ENCODE measurements around the gene PTPRZ1. TPM values are rescaled to one million over a fixed set of nuclear protein-coding genes. Genes with fewer than 3 reads are reported as not detected.

PTPRZ1 gene
- total RNA-seq, 1 donor from 2014 or later = 1.9 TPM

DNA sequence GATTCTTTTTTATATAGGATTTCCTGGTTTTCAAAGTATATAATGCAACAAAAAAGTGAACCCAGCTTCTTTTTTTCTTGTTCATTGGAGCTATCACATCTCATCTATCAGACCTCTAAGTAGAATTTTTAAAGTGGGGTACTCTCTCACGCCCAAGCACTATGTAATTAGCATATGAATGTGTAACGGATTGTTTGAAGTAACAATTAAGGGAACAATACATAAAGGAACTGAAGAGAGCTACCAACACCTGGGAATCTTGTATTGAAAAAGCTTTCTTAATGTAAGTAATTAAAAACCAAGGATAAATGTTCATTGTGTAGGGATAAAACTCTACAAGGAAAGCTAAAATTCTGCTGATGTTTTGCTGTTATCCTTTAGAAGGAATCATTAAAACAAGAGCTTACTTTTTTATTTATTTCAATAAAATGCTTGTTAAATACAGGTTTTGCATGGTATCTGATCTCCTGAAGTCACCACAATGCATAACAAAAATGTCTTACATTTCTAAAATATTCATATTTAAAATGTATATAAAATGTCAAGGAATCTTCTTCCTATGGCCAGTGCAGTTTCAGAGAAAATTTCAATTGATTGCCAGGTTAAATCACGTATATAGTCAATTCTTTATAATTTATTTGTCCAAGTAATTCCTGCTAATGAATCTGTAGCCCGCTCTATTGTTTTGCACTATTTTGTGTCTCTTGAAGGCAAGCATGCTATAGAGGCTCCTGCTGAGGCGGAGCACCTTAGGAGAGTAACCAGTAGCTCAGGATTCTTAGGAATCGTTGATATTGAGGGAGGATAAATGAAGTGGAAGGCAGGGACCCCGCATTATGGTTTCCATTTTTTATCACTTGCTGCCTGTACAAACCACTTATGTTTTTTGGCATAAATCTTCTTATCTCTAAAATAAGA, 51.6 kb downstream of the PTPRZ1 start:
- H3K4me3 ChIP-seq = no peak overlapping the region
- intact Hi-C loops (cut with DNase I) = no loop called here
- no peak for DNase-seq
- H3K27ac ChIP-seq = no peak overlapping the region
- TF ChIP-seq, protein P1, sequence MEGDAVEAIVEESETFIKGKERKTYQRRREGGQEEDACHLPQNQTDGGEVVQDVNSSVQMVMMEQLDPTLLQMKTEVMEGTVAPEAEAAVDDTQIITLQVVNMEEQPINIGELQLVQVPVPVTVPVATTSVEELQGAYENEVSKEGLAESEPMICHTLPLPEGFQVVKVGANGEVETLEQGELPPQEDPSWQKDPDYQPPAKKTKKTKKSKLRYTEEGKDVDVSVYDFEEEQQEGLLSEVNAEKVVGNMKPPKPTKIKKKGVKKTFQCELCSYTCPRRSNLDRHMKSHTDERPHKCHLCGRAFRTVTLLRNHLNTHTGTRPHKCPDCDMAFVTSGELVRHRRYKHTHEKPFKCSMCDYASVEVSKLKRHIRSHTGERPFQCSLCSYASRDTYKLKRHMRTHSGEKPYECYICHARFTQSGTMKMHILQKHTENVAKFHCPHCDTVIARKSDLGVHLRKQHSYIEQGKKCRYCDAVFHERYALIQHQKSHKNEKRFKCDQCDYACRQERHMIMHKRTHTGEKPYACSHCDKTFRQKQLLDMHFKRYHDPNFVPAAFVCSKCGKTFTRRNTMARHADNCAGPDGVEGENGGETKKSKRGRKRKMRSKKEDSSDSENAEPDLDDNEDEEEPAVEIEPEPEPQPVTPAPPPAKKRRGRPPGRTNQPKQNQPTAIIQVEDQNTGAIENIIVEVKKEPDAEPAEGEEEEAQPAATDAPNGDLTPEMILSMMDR (IDR thresholded peaks at IDR 0.05) = no peak
- no peaks in the 10 kb centered on the region for H3K36me3 ChIP-seq
- H3K27me3 ChIP-seq (ENCODE audit: low read depth) = no peaks in the 10 kb centered on the region
- H3K9me3 ChIP-seq = no peaks in the 10 kb centered on the region
- H3K4me1 ChIP-seq = no peaks in the 10 kb centered on the region
- ATAC-seq = no peak

- Histone ChIP-seq H3K4me3 (no peak overlapping the region), H3K4me1 (no peaks in the 10 kb centered on the region), H3K9me3 (no peaks in the 10 kb centered on the region), H3K36me3 (no peaks in the 10 kb centered on the region), H3K27ac (no peak overlapping the region), H3K27me3 (ENCODE audit: low read depth) (no peaks in the 10 kb centered on the region)
- TF ChIP-seq, protein P1 (IDR thresholded peaks at IDR 0.05) = no peak
- DNase-seq (no peak), ATAC-seq (no peak)
- intact Hi-C loops (cut with DNase I) = no loop called here
Observed at GRCh38 chr7:121931149-121931902, 58.4 kb downstream of the PTPRZ1 start.

- ATAC-seq = no peak
- DNase-seq = no peak
- Histone ChIP-seq H3K27me3 (ENCODE audit: low read depth) (no peaks in the 10 kb centered on the region), H3K36me3 (no peaks in the 10 kb centered on the region), H3K9me3 (no peaks in the 10 kb centered on the region), H3K4me3 (no peak overlapping the region), H3K27ac (no peak overlapping the region), H3K4me1 (no peaks in the 10 kb centered on the region)
- intact Hi-C loops (cut with DNase I) = no loop called here
- TF ChIP-seq, protein P1 (IDR thresholded peaks at IDR 0.05) = no peak
Observed at GRCh38 chr7:121932768-121933167, 59.8 kb downstream of the PTPRZ1 start.

GRCh38 chr7:121936951-121937623, 64.1 kb downstream of the PTPRZ1 start:
- H3K4me3 ChIP-seq = no peak overlapping the region
- H3K9me3 ChIP-seq = no peaks in the 10 kb centered on the region
- no peak overlapping the region for H3K27ac ChIP-seq
- ATAC-seq (no peak), DNase-seq (no peak)
- TF ChIP-seq, protein P1 (IDR thresholded peaks at IDR 0.05) = no peak
- no peaks in the 10 kb centered on the region for H3K36me3 ChIP-seq
- H3K27me3 ChIP-seq (ENCODE audit: low read depth) = no peaks in the 10 kb centered on the region
- intact Hi-C loops (cut with DNase I) = no loop called here
- H3K4me1 ChIP-seq = no peaks in the 10 kb centered on the region

DNA sequence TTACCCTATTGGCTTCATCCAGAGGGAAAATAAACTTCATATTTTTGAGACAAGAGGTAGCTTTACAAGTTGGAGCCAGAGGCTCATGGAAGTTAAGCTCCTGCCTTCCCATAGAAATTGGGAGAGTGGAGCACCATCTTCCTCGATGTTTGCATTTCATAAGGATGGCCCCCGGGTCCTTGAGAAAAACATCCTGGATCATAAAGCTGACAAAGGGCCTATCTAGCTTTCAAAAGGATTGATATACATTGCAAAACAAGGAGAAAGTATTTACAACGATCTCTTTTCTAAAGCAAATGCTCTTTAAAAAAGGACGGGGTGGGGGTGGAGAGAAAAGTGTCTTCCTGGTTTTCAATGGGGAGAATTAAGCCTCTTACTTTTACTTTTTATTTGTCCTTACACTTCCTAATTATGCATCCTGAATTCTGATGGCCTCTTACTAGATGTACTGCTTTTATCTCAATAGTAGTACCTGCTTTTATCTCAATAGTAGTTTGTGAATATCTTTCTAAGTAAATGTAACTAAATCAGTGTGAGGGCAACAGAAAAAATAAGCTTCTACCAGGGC, 65.6 kb downstream of the PTPRZ1 start:
- Histone ChIP-seq H3K9me3 (no peaks in the 10 kb centered on the region), H3K27ac (no peak overlapping the region), H3K4me3 (no peak overlapping the region), H3K4me1 (no peaks in the 10 kb centered on the region), H3K36me3 (no peaks in the 10 kb centered on the region), H3K27me3 (ENCODE audit: low read depth) (no peaks in the 10 kb centered on the region)
- TF ChIP-seq, protein P1 (IDR thresholded peaks at IDR 0.05) = no peak
- no peak for DNase-seq
- intact Hi-C loops (cut with DNase I) = no loop called here
- no peak for ATAC-seq
